Measurements from ENCODE around the gene RPL11. TPM values are rescaled to one million over a fixed set of nuclear protein-coding genes. Genes with fewer than 3 reads are reported as not detected.

Gene RPL11
- total and polyA plus RNA-seq, 10 of the 15 experiments (the other 5 are each of a cell fraction or from before 2014, with no cell fraction given), result 968 to 4,611 (median 2,521) TPM

GRCh38 chr1:23741609-23742008 is 50.0 kb downstream of the RPL11 start (continued):
- TF ChIP-seq, protein P1, sequence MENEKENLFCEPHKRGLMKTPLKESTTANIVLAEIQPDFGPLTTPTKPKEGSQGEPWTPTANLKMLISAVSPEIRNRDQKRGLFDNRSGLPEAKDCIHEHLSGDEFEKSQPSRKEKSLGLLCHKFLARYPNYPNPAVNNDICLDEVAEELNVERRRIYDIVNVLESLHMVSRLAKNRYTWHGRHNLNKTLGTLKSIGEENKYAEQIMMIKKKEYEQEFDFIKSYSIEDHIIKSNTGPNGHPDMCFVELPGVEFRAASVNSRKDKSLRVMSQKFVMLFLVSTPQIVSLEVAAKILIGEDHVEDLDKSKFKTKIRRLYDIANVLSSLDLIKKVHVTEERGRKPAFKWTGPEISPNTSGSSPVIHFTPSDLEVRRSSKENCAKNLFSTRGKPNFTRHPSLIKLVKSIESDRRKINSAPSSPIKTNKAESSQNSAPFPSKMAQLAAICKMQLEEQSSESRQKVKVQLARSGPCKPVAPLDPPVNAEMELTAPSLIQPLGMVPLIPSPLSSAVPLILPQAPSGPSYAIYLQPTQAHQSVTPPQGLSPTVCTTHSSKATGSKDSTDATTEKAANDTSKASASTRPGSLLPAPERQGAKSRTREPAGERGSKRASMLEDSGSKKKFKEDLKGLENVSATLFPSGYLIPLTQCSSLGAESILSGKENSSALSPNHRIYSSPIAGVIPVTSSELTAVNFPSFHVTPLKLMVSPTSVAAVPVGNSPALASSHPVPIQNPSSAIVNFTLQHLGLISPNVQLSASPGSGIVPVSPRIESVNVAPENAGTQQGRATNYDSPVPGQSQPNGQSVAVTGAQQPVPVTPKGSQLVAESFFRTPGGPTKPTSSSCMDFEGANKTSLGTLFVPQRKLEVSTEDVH (IDR thresholded peaks at IDR 0.05; ENCODE audit: low read depth, partially characterized antibody), result no peak
- no peak for TF ChIP-seq SIN3A (IDR thresholded peaks at IDR 0.05; ENCODE audit: low read depth, low read length)
- TF ChIP-seq RBBP5 (conservative IDR thresholded peaks at IDR 0.05), result no peak
- no peak for TF ChIP-seq MLLT1 (IDR thresholded peaks at IDR 0.05)
- TF ChIP-seq RAD51 (IDR thresholded peaks at IDR 0.05), result no peak
- no peak for TF ChIP-seq ZBTB4 (CRISPR knock-in tag; IDR thresholded peaks at IDR 0.05)
- no peak for TF ChIP-seq BHLHE40 (IDR thresholded peaks at IDR 0.05; ENCODE audit: borderline replicate concordance in 1 of 2, low read depth in 2 of 2, low read length in 1 of 2)
- no peak for TF ChIP-seq SREBF1 (IDR thresholded peaks at IDR 0.05; ENCODE audit: low read length)
- no peak for TF ChIP-seq TCF3 (IDR thresholded peaks at IDR 0.05; ENCODE audit: borderline replicate concordance, insufficient read depth, low read depth, low read length)
- TF ChIP-seq MAX (IDR thresholded peaks at IDR 0.05; ENCODE audit: low read depth, low read length), result no peak
- no peak for TF ChIP-seq EP300 (IDR thresholded peaks at IDR 0.05; ENCODE audit: borderline replicate concordance in 1 of 2, control insufficient read depth in 1 of 2, low read depth in 2 of 2, low read length in 2 of 2)
- no peak for TF ChIP-seq TCF12 (IDR thresholded peaks at IDR 0.05; ENCODE audit: low read depth, low read length)
- no peak for TF ChIP-seq ZNF592 (IDR thresholded peaks at IDR 0.05)
- no peak for TF ChIP-seq KAT2A (conservative IDR thresholded peaks at IDR 0.05; ENCODE audit: control insufficient read depth, low read depth, low read length)

All from GM12878 (cell line).